GM06990 (cell line): ENCODE results near the gene CISH.

Experiments
- DNase-seq: peaks from one replicate; pipeline ENCODE4 v3.0.0-alpha.2; 2011; ENCODE audit not compliant: insufficient read length; ENCODE audit errors: extremely low read depth
- H3K27me3 ChIP-seq: replicated peaks from 2 replicates; pipeline ENCODE4 v1.6.0; 2011; ENCODE audit warnings: low read length; ENCODE audit not compliant: control insufficient read depth, insufficient read depth
- H3K36me3 ChIP-seq: 2 replicates; pipeline ENCODE4 v1.5.1; 2011; ENCODE audit warnings: low read length; ENCODE audit not compliant: control insufficient read depth, insufficient read depth
- H3K4me3 ChIP-seq: replicated peaks from 2 replicates; pipeline ENCODE4 v1.5.1; 2011; ENCODE audit warnings: low read depth, mild to moderate bottlenecking, control low read depth, low read length
- CTCF ChIP-seq: IDR thresholded peaks from 2 replicates; pipeline ENCODE4 v1.5.1; 2011; ENCODE audit warnings: low read length, control low read depth, mild to moderate bottlenecking, inconsistent platforms; ENCODE audit not compliant: insufficient read depth, poor library complexity, severe bottlenecking

Gene CISH

GRCh38 chr3:50587806-50588758 lies 23.5 kb downstream of the CISH start:
- Histone ChIP-seq H3K4me3 (no peak overlapping the region), H3K36me3 (no peaks in the 10 kb centered on the region), H3K27me3 (no peaks in the 10 kb centered on the region)
- TF ChIP-seq CTCF: no peak
- DNase-seq: peak; percentile 69

GRCh38 chr3:50587373-50587772 lies 24.2 kb downstream of the CISH start:
- no peaks in the 10 kb centered on the region; the same call in 1 of the 2 replicates for H3K36me3 ChIP-seq
- DNase-seq: no peak
- no peak for TF ChIP-seq CTCF

GRCh38 chr3:50586763-50587070 lies 24.9 kb downstream of the CISH start:
- TF ChIP-seq CTCF: no peak
- no peaks in the 10 kb centered on the region for H3K27me3 ChIP-seq
- H3K36me3 ChIP-seq: no peaks in the 10 kb centered on the region; the same call in 1 of the 2 replicates
- H3K4me3 ChIP-seq: no peak overlapping the region
- DNase-seq: no peak

More at GRCh38 chr3:50587373-50587772, 24.2 kb downstream of the CISH start:
- no peaks in the 10 kb centered on the region for H3K27me3 ChIP-seq
- no peak overlapping the region for H3K4me3 ChIP-seq

- no peak for DNase-seq
- H3K36me3 ChIP-seq: no peaks in the 10 kb centered on the region; the same call in 1 of the 2 replicates
- TF ChIP-seq CTCF: no peak
- H3K4me3 ChIP-seq: no peak overlapping the region
- H3K27me3 ChIP-seq: no peaks in the 10 kb centered on the region
Measured at GRCh38 chr3:50585919-50586762, 25.4 kb downstream of the CISH start.

- no peaks in the 10 kb centered on the region for H3K27me3 ChIP-seq
- no peak for TF ChIP-seq CTCF
- H3K36me3 ChIP-seq: peaks cover under 1% of the 10 kb centered on the region
- no peak overlapping the region for H3K4me3 ChIP-seq
- no peak for DNase-seq
Measured at GRCh38 chr3:50584391-50584790, 27.2 kb downstream of the CISH start.
